ENCODE measurements around the gene NPY5R. TPM values are rescaled to one million over a fixed set of nuclear protein-coding genes. Genes with fewer than 3 reads are reported as not detected.

The NPY5R gene
- not detected in 2 replicates for total RNA-seq
- not detected for total RNA-seq (2013)
- polyA plus RNA-seq, result not detected in 2 replicates
- not detected in 2 replicates for polyA minus RNA-seq

GRCh38 chr4:163343604-163344146, at the start of gene NPY5R:
Gene NPY5R (plus strand): TSS chr4:163343892. CDS start chr4:163350274, 6,382 bp downstream.
- intact Hi-C loops (cut with micrococcal nuclease), result no loop called here
- Mint-ChIP-seq H3K27me3 (peaks cover 46% of the 10 kb centered on the region), H3K4me1 (peaks cover 7% of the 10 kb centered on the region), H3K9me3 (ENCODE audit: insufficient read depth) (no peaks in the 10 kb centered on the region), H3K4me3 (no peak within 1 kb of the TSS), H3K27ac (no peak within 1 kb of the TSS)
- CTCF ChIA-PET, result no interaction called here
- TF ChIP-seq EZH2 (IDR thresholded peaks at IDR 0.05; ENCODE audit: borderline replicate concordance, insufficient read depth, low read depth, low read length, poor library complexity, severe bottlenecking) (no peak), CTCF (IDR thresholded peaks at IDR 0.05) (no peak)
- Histone ChIP-seq H3K79me2 (ENCODE audit: control insufficient read depth, insufficient read depth, low read length) (no peaks in the 10 kb centered on the region), H2AFZ (ENCODE audit: insufficient read depth, low read depth, low read length, poor library complexity, severe bottlenecking) (peak within 1 kb of the TSS; percentile 10), H3K27ac (ENCODE audit: low read length in 2 of 2) (no peak within 1 kb of the TSS), H3K9me3 (ENCODE audit: control extremely low read depth in 1 of 3, control insufficient read depth in 2 of 3, insufficient read depth in 1 of 3, low read length in 2 of 3) (no peaks in the 10 kb centered on the region), H3K36me3 (replicated peaks in 1 of 2; ENCODE audit: control extremely low read depth in 1 of 2, control insufficient read depth in 1 of 2, extremely low read depth in 1 of 2, insufficient read depth in 2 of 2, low read length in 1 of 2) (no peaks in the 10 kb centered on the region), H3K4me3 (ENCODE audit: control extremely low read depth in 1 of 5, extremely low read depth in 1 of 5, insufficient read depth in 1 of 5, low read depth in 2 of 5, low read length in 4 of 5) (no peak within 1 kb of the TSS), H3K9ac (ENCODE audit: low read length) (no peak within 1 kb of the TSS), H3K4me1 (ENCODE audit: control insufficient read depth in 2 of 2, insufficient read depth in 2 of 2, low read length in 2 of 2) (peaks cover 0 to 8% of the 10 kb centered on the region in 2 donors), H4K20me1 (ENCODE audit: control insufficient read depth, insufficient read depth, low read length, poor library complexity, severe bottlenecking) (no peaks in the 10 kb centered on the region), H3K4me2 (replicated peaks; ENCODE audit: low read depth, low read length, poor library complexity, severe bottlenecking) (peak within 1 kb of the TSS; percentile 31), H3K27me3 (replicated peaks in 1 of 4; ENCODE audit: control extremely low read depth in 1 of 4, control insufficient read depth in 3 of 4, insufficient read depth in 4 of 4, low read length in 3 of 4) (peaks cover 0 to 17% (median 12%) of the 10 kb centered on the region in 4 experiments)
- 8% methylated on average over 53 of the region's 55 CpGs for WGBS (ENCODE audit: insufficient coverage)
- no peak for ATAC-seq (ENCODE audit: low read depth)
- no peak for DNase-seq
- POLR2A ChIA-PET, result no interaction called here

DNA sequence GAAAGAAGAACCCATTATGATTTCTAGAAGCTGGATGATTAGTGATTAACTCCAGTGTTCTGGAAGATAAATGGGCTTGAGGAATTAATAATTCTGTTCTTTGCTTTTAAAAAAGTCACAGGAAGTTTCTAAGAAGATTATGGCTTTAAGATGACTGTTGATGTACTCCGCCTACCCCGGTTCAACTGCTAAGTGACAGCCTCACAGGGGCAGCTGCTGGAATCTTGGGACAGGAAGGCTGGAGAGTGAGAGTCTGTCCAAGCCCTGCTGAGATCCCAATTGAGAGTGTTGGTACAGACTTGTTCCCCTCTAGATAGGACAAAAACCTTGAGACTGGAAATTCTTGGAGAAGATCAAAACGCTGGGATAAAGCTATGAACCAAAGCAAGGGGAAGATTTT, 48.6 kb upstream of the NPY5R start:
- H3K4me1 Mint-ChIP-seq, result no peaks in the 10 kb centered on the region
- peaks cover 0 to 2% (median 0%) of the 10 kb centered on the region in 4 experiments for H3K27me3 ChIP-seq (replicated peaks in 1 of 4; ENCODE audit: control extremely low read depth in 1 of 4, control insufficient read depth in 3 of 4, insufficient read depth in 4 of 4, low read length in 3 of 4)
- no peak for DNase-seq
- TF ChIP-seq CTCF (IDR thresholded peaks at IDR 0.05), result no peak
- TF ChIP-seq EZH2 (IDR thresholded peaks at IDR 0.05; ENCODE audit: borderline replicate concordance, insufficient read depth, low read depth, low read length, poor library complexity, severe bottlenecking), result no peak
- 94% methylated on average over 3 of the region's 3 CpGs for WGBS (ENCODE audit: insufficient coverage)
- no peak overlapping the region for H2AFZ ChIP-seq (ENCODE audit: insufficient read depth, low read depth, low read length, poor library complexity, severe bottlenecking)
- H3K27me3 Mint-ChIP-seq, result peaks cover 5% of the 10 kb centered on the region
- ChIA-PET CTCF (no interaction called here), POLR2A (no interaction called here)
- H3K27ac ChIP-seq (ENCODE audit: low read length in 2 of 2), result no peak overlapping the region
- H3K4me3 Mint-ChIP-seq, result no peak overlapping the region
- no peak overlapping the region for H3K4me3 ChIP-seq (ENCODE audit: control extremely low read depth in 1 of 5, extremely low read depth in 1 of 5, insufficient read depth in 1 of 5, low read depth in 2 of 5, low read length in 4 of 5)
- ATAC-seq (ENCODE audit: low read depth), result no peak
- no peak overlapping the region for H3K4me2 ChIP-seq (replicated peaks; ENCODE audit: low read depth, low read length, poor library complexity, severe bottlenecking)
- no peaks in the 10 kb centered on the region for H3K79me2 ChIP-seq (ENCODE audit: control insufficient read depth, insufficient read depth, low read length)
- no peaks in the 10 kb centered on the region for H3K9me3 Mint-ChIP-seq (ENCODE audit: insufficient read depth)
- H3K9me3 ChIP-seq (ENCODE audit: control extremely low read depth in 1 of 3, control insufficient read depth in 2 of 3, insufficient read depth in 1 of 3, low read length in 2 of 3), result no peaks in the 10 kb centered on the region
- H3K4me1 ChIP-seq (ENCODE audit: control insufficient read depth in 2 of 2, insufficient read depth in 2 of 2, low read length in 2 of 2), result no peaks in the 10 kb centered on the region
- H4K20me1 ChIP-seq (ENCODE audit: control insufficient read depth, insufficient read depth, low read length, poor library complexity, severe bottlenecking), result no peaks in the 10 kb centered on the region
- intact Hi-C loops (cut with micrococcal nuclease), result no loop called here
- no peak overlapping the region for H3K27ac Mint-ChIP-seq
- no peaks in the 10 kb centered on the region for H3K36me3 ChIP-seq (replicated peaks in 1 of 2; ENCODE audit: control extremely low read depth in 1 of 2, control insufficient read depth in 1 of 2, extremely low read depth in 1 of 2, insufficient read depth in 2 of 2, low read length in 1 of 2)
- no peak overlapping the region for H3K9ac ChIP-seq (ENCODE audit: low read length)

All from B cell (primary cell).